ENCODE measurements around the gene BLOC1S1.

BLOC1S1 gene

GRCh38 chr12:55711786-55712553 is 3.9 kb upstream of the BLOC1S1 start:
- DNase-seq (ENCODE audit: low spot score): no peak

GRCh38 chr12:55712700-55713415 is 3.0 kb upstream of the BLOC1S1 start:
- DNase-seq (ENCODE audit: low spot score): no peak

DNA sequence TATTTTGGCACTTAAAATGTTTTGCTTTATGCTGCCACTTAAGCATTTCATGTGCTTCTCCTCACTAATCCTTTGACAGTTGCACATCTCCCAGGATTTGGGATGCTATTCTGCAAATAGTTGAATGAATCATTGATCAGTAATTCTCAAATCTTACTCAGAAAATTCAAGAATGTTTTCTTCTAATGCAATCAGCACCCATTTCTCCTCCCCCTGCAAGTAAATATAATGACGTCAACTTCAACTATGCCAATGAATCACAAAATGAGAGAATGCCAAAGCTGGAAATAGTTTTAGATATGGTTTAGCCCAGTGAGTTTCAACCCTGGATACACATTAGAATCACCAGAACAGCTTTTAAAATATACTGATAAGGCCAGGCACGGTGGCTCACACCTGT is 2.1 kb upstream of the BLOC1S1 start:
- DNase-seq (ENCODE audit: low spot score): no peak

GRCh38 chr12:55715169-55715764 is 579 bp upstream of the BLOC1S1 start:
- no peak for DNase-seq (ENCODE audit: low spot score)

DNA sequence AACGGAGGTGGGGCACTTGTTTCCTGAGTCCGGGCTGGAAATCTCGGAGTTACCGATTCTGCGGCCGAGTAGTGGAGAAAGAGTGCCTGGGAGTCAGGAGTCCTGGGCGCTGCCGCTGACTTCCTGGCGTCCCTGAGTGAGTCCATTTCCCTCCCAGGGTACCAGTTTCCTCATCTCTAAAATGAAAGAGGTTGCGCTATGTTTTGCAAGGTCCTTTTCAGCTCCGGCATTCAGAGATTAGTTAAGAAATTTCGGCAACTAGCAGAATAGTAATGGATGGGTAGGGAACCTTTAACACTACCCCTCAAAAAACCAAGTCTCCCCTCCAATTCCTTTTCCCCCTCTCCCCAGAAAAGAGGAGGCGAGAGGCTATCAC is 724 bp downstream of the BLOC1S1 start:
- no peak for DNase-seq (ENCODE audit: low spot score)

DNA sequence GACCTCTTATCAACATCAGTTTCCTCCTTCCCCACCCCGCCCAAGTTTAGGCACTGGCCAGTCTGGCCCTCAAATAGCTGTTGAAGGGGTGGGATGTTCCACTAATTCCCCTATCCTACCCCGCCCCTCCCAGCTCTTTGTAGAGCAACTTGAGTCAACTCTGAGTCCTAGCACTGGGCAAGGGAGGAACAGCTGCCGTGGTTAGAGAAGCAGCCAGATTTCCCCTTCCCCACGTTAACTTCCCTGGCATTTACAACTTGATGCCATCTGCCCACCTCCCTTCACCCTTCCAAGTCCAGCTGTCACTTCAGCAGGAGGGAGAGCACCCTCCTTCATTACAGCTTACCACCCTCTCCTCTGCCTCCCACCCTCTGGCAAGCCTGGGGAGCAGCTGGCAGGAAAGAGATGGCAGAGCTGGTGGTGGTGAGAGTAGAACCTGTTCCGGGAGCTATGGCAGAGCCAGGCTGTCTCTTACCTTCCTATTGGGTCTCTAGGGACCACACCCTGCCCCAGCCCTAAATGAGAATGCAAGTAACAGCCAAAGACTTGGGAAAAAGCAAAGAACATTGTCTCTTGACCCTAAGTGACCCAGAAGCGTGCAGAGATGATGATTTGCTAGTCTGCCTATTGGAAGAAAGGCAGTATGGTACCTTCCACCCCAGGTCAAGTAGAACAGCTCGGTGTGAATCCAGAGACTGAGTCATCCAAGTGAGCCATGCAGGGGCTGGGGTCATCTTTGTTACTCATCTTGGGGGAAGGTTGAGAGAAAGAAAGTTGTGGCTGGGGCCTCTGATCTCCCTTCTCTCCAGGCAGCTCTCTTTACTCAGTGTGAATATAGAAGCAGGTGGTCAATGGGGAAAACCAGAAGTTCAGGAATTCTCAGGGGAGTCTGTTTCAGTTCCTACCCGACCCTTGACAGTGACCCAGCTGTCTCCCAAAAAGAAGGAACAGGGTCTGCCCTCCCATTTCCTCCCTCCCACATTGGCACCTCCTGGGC is 1.5 kb downstream of the BLOC1S1 start:
- DNase-seq (ENCODE audit: low spot score): no peak

DNA sequence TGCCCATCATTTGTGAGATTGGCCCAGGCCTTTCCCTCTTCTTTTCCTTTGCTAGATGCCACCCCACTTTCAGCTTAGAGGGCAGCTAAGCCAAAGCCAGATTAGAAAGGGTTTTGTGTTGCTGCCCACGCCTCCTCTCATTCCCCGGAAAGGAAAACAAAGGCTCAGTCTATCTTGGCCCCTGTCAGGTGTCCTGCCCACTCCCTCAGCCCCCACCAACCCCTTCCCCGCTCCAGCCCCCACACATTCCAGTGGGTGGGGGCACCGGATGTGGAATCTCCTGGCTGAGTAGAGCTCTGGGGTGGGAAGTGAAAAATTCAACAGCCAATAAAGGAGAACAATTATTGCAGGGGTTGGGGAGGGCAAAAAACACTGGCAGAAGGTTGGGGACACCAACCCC is 2.2 kb downstream of the BLOC1S1 start:
- no peak for DNase-seq (ENCODE audit: low spot score)

DNA sequence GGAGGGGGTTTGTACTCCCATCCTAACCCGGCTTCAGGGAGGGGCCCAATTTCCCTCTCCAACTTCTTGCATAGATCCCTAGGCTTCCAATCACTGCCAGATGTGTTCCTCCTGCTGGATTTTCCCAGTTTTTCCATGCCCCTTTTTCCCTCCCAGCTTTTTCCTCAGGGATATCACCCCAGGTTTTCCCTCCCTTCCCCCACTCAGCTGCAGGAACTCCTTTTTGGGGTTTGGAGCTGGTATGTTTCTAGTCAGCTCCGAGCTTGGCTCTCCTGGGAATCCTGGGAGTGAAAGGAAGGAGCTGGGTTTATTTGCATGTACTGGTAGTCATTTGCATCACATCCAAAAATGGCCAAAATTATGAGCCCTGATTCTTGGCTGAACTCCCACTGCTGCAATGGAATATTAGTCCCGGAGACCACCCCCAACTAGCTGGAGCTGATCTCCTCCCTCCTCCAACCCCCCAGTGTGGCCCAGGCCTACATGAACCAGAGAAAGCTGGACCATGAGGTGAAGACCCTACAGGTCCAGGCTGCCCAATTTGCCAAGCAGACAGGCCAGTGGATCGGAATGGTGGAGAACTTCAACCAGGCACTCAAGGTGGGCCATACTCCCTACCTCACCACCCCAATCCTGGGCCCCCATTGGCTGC is 2.9 kb downstream of the BLOC1S1 start:
- no peak for DNase-seq (ENCODE audit: low spot score)

DNA sequence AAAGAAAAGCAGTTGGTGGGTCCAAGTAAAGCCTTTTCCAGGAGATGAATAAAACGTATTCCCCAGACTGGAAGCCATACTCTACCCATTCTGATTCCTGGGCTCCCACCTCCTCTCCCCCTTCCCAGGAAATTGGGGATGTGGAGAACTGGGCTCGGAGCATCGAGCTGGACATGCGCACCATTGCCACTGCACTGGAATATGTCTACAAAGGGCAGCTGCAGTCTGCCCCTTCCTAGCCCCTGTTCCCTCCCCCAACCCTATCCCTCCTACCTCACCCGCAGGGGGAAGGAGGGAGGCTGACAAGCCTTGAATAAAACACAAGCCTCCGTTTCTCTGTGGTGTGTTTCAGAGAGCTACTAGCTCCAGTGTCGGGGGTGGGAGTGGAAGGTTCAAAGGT is 3.5 kb downstream of the BLOC1S1 start:
- no peak for DNase-seq (ENCODE audit: low spot score)

DNA sequence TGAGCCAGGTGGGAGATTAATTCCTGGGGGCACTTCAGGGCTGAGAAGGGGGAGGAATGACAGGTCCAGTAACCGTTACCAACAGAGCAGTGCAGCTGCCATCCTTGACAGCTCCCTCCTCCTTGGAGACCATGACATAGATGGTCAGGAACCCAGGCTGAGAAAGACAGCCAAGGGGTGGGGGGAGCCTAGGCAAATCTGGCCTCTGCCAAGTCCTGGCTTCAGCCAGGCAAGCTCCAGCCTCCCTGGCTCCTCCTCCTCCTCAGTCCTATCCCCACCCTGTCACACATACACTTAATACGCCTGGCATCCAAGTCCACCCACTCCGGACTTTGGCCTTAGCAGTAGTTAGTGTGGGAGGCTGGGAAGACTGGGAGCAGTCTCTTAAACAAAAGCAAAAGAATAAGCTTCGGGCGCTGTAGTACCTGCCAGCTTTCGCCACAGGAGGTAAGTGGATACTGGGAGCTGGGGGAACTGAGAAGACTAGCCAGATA is 4.3 kb downstream of the BLOC1S1 start, which contains the start of gene RDH5:
RDH5 (plus strand) TSS at position 323 of the 494 bp plus-strand sequence. CDS start 792 bp downstream, outside the sequence.
- no peak for DNase-seq (ENCODE audit: low spot score)

GRCh38 chr12:55720894-55721444 is 5.1 kb downstream of the BLOC1S1 start:
- no peak for DNase-seq (ENCODE audit: low spot score)

GRCh38 chr12:55721601-55722213 is 5.9 kb downstream of the BLOC1S1 start:
- no peak for DNase-seq (ENCODE audit: low spot score)

GRCh38 chr12:55722948-55723347 is 7.1 kb downstream of the BLOC1S1 start:
- DNase-seq (ENCODE audit: low spot score): no peak

DNA sequence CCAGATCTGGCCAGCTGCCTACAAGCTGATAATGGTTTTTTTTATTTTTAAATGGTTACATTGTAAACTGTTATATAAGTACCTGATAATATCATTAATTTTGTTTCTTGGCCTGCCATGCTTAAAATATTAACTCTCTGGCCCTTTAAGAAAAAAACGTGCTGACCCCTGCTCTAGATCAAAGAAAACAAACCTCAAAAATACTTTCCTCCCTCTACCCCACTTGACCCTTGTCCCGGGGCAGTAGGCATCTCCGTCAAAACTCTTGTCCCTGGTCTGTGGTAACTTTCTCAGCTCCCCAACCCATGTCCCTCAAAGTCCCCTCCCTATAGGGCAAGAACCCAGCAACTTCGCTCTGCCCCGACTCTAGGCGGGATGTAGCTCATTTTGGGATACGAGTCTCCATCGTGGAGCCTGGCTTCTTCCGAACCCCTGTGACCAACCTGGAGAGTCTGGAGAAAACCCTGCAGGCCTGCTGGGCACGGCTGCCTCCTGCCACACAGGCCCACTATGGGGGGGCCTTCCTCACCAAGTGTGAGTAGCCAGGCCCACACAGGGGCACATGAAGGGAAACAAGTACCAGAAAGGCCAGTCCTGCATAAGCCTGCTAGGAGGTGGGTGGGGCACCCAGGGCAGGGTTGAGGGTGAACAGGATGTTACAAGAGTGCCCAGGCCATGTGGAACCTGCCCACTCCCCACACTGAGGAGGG is 7.8 kb downstream of the BLOC1S1 start:
- DNase-seq (ENCODE audit: low spot score): no peak

DNA sequence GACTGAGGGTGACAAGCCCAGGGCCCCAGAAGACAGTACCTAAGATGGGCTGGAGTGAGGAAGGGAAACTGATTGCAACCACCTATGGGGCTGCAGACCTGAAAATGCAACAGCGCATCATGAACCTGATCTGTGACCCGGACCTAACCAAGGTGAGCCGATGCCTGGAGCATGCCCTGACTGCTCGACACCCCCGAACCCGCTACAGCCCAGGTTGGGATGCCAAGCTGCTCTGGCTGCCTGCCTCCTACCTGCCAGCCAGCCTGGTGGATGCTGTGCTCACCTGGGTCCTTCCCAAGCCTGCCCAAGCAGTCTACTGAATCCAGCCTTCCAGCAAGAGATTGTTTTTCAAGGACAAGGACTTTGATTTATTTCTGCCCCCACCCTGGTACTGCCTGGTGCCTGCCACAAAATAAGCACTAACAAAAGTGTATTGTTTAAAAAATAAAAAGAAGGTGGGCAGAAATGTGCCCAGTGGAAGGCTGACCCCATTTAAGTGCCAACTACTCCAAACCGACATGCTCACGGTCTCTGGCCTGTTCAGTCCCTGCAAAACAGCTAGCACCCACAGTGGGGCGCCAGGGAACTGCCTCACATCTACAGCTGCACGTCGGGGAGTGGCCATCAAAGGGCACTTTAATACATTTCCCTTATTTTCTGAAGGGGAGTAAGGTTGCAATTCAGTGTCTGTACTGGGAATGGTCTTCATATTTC is 8.5 kb downstream of the BLOC1S1 start:
- DNase-seq (ENCODE audit: low spot score): no peak

GRCh38 chr12:55724940-55725309 is 9.1 kb downstream of the BLOC1S1 start:
- DNase-seq (ENCODE audit: low spot score): no peak

- DNase-seq (ENCODE audit: low spot score): no peak
These were observed 9.7 kb downstream of the BLOC1S1 start for GRCh38 chr12:55725556-55725955.

DNA sequence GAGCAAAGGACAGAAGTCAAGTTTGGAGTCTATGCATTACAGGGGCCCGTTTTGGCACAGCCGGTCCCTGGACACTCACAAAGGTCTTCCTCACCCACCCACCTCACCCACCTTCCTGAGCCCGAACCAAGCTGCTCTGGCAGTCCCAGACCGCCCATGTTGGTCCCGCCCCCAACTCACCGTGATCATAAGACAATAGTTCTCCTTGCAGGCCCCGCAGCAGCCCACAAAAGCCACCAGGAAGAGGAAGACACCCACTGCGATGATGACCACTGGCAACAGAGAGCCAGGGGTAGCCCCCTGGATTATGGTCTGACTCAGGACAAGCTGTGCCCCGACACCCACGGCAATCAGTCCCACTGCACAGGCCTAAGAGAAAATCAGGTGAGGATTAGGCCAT is 11.1 kb downstream of the BLOC1S1 start:
- DNase-seq (ENCODE audit: low spot score): no peak

DNA sequence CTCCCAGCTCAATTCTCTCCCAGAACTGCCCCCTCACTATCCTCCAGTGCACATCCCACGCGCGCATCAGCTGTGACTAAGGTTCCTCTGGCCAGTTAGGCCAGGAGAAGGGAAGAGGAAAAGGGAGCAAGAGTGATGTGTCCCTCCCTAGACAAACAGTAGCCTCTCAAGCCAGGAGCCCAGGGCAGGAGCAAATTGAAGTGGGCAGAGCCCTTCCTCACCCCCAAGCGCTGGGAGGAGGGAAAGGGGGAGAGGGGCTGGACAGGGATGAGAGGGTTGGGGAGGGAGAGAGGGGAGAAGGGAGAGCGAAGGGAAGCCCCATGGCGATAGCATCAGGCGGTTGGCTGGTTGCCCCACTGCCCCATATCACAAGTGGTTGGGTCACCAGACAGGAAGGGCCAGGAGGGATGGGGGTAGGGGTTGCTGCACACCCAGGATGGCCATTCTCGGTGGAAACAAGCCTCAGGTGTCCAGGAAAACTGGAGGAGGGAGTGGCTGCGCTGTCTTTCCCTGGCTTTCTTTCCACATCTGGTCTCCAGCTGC is 11.9 kb downstream of the BLOC1S1 start:
- DNase-seq (ENCODE audit: low spot score): no peak
